T-helper 17 cell (primary cell): Measurements from ENCODE around the gene RHBDF1. TPM values are rescaled to one million over a fixed set of nuclear protein-coding genes. Genes with fewer than 3 reads are reported as not detected.
A peak's percentile ranks its signal among the peaks of the same experiment; 100 is the strongest.

ENCODE experiments used
- ATAC-seq: fragments of 150-1000 bp; cut with Tn5 transposase; 2 replicates; pipeline ENCODE4 v1.10.0; 2021; ENCODE audit warnings: mild to moderate bottlenecking, moderate library complexity
- DNase-seq, 3 donors: peaks; one replicate each; pipeline versions ENCODE4 v3.0.0 to v3.0.0-alpha.2; 2020 to 2021
- H3K9me3 ChIP-seq: one replicate; pipeline ENCODE4 v1.7.0; 2013; ENCODE audit warnings: low read length, mild to moderate bottlenecking; ENCODE audit not compliant: control insufficient read depth, poor library complexity, severe bottlenecking
- H3K27ac Mint-ChIP-seq: one replicate; pipeline ENCODE4 v1.8.0; 2022; ENCODE audit warnings: mild to moderate bottlenecking, moderate library complexity, mixed read lengths
- H3K27me3 Mint-ChIP-seq: one replicate; pipeline ENCODE4 v1.8.0; 2022; ENCODE audit warnings: mixed read lengths
- H3K36me3 Mint-ChIP-seq: one replicate; pipeline ENCODE4 v1.8.0; 2022; ENCODE audit warnings: low read depth, mixed read lengths
- H3K4me1 Mint-ChIP-seq: one replicate; pipeline ENCODE4 v1.8.0; 2022; ENCODE audit warnings: mild to moderate bottlenecking, mixed read lengths
- H3K4me3 Mint-ChIP-seq: one replicate; pipeline ENCODE4 v1.8.0; 2022; ENCODE audit warnings: mild to moderate bottlenecking, moderate library complexity, mixed read lengths
- total RNA-seq, 4 donors: library from RNA in 2 of 4; stranded (reverse) in 2 of 4; gene quantifications; one replicate each; pipeline ENCODE4 v1.2.3 and lab custom pipeline; 2022 to 2026

Gene RHBDF1
- total RNA-seq, 2 donors from 2014 or later, result 0.75 TPM; not detected in 1

GRCh38 chr16:86483-86952, 14.1 kb upstream of the RHBDF1 start:
- ATAC-seq (no peak), DNase-seq (no peak)
- no peak overlapping the region for H3K4me3 Mint-ChIP-seq
- H3K4me1 Mint-ChIP-seq, result peaks cover 11% of the 10 kb centered on the region
- H3K9me3 ChIP-seq, result no peaks in the 10 kb centered on the region
- no peak overlapping the region for H3K27ac Mint-ChIP-seq
- peaks cover 6% of the 10 kb centered on the region for H3K36me3 Mint-ChIP-seq
- H3K27me3 Mint-ChIP-seq, result no peaks in the 10 kb centered on the region

- DNase-seq (no peak), ATAC-seq (no peak)
- H3K4me1 Mint-ChIP-seq, result peaks cover 13% of the 10 kb centered on the region
- peaks cover 6% of the 10 kb centered on the region for H3K36me3 Mint-ChIP-seq
- H3K27me3 Mint-ChIP-seq, result no peaks in the 10 kb centered on the region
- H3K4me3 Mint-ChIP-seq, result no peak overlapping the region
- no peaks in the 10 kb centered on the region for H3K9me3 ChIP-seq
- H3K27ac Mint-ChIP-seq, result no peak overlapping the region
These were observed 13.4 kb upstream of the RHBDF1 start for GRCh38 chr16:85865-86264.

DNA sequence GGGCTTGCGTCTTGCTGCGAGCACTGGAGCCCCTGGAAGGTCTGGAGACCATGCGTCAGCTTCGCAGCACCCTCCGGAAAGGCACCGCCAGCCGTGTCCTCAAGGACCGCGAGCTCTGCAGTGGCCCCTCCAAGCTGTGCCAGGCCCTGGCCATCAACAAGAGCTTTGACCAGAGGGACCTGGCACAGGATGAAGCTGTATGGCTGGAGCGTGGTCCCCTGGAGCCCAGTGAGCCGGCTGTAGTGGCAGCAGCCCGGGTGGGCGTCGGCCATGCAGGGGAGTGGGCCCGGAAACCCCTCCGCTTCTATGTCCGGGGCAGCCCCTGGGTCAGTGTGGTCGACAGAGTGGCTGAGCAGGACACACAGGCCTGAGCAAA, 13.0 kb upstream of the RHBDF1 start:
- DNase-seq (no peak), ATAC-seq (no peak)
- Mint-ChIP-seq H3K27ac (peak overlapping the region; percentile 75), H3K4me3 (no peak overlapping the region), H3K27me3 (no peaks in the 10 kb centered on the region), H3K36me3 (peaks cover 6% of the 10 kb centered on the region), H3K4me1 (peaks cover 13% of the 10 kb centered on the region)
- H3K9me3 ChIP-seq, result no peaks in the 10 kb centered on the region

- DNase-seq (no peak), ATAC-seq (peak; percentile 65)
- Mint-ChIP-seq H3K27me3 (no peaks in the 10 kb centered on the region), H3K27ac (peak overlapping the region; percentile 75), H3K4me1 (peaks cover 13% of the 10 kb centered on the region), H3K36me3 (peaks cover 6% of the 10 kb centered on the region), H3K4me3 (no peak overlapping the region)
- no peaks in the 10 kb centered on the region for H3K9me3 ChIP-seq
These were observed 12.4 kb upstream of the RHBDF1 start for GRCh38 chr16:84718-85406.

- peak overlapping the region; percentile 71 for H3K4me3 Mint-ChIP-seq
- H3K27ac Mint-ChIP-seq, result peak overlapping the region; percentile 75
- peaks cover 6% of the 10 kb centered on the region for H3K36me3 Mint-ChIP-seq
- DNase-seq, result no peak
- H3K4me1 Mint-ChIP-seq, result peaks cover 14% of the 10 kb centered on the region
- H3K27me3 Mint-ChIP-seq, result no peaks in the 10 kb centered on the region
- no peaks in the 10 kb centered on the region for H3K9me3 ChIP-seq
- no peak for ATAC-seq
These were observed 11.6 kb upstream of the RHBDF1 start for GRCh38 chr16:83781-84615.

- ATAC-seq (no peak), DNase-seq (no peak)
- H3K36me3 Mint-ChIP-seq, result peaks cover 6% of the 10 kb centered on the region
- peak overlapping the region; percentile 71 for H3K4me3 Mint-ChIP-seq
- no peaks in the 10 kb centered on the region for H3K9me3 ChIP-seq
- H3K27me3 Mint-ChIP-seq, result no peaks in the 10 kb centered on the region
- peaks cover 20% of the 10 kb centered on the region for H3K4me1 Mint-ChIP-seq
- peak overlapping the region; percentile 75 for H3K27ac Mint-ChIP-seq
These were observed 10.7 kb upstream of the RHBDF1 start for GRCh38 chr16:83060-83603.

DNA sequence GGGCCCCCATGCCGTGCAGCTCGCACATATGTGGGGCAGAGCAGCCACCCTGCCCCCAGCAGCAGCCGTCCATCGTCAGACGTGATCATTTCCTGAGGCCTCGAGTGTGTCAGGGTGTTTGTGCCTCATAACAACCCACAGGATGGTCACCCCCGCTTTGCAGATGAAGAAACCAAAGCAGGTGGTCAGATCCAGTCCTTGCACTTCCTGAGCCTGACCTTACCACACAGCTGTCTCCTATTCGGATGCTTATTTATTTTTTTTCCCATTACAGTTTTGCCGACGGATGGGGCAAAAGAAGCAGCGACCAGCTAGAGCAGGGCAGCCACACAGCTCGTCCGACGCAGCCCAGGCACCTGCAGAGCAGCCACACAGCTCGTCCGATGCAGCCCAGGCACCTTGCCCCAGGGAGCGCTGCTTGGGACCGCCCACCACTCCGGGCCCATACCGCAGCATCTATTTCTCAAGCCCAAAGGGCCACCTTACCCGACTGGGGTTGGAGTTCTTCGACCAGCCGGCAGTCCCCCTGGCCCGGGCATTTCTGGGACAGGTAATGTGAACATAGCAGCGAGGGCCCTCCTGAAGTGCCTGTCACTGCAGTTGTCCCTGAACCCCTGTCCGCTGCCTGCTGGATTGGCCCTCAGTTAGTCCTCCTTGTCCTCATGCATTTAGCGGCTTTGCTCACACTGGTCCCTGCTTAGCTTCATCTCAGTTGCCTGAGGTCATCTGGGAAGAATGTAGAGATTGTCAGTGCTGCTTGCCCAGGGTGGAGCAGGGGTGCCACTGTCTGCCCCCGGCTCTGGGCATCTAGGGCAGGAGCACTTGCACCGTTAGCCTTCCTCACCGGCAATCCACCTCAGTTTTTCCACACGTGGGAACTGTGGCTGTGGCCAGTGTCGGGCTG, 7.0 kb upstream of the RHBDF1 start:
- no peak for ATAC-seq
- H3K27ac Mint-ChIP-seq, result peak overlapping the region; percentile 78
- DNase-seq, result no peak
- H3K36me3 Mint-ChIP-seq, result peaks cover 3% of the 10 kb centered on the region
- H3K27me3 Mint-ChIP-seq, result peaks cover 1% of the 10 kb centered on the region
- H3K4me3 Mint-ChIP-seq, result peak overlapping the region; percentile 89
- no peaks in the 10 kb centered on the region for H3K9me3 ChIP-seq
- peaks cover 33% of the 10 kb centered on the region for H3K4me1 Mint-ChIP-seq

DNA sequence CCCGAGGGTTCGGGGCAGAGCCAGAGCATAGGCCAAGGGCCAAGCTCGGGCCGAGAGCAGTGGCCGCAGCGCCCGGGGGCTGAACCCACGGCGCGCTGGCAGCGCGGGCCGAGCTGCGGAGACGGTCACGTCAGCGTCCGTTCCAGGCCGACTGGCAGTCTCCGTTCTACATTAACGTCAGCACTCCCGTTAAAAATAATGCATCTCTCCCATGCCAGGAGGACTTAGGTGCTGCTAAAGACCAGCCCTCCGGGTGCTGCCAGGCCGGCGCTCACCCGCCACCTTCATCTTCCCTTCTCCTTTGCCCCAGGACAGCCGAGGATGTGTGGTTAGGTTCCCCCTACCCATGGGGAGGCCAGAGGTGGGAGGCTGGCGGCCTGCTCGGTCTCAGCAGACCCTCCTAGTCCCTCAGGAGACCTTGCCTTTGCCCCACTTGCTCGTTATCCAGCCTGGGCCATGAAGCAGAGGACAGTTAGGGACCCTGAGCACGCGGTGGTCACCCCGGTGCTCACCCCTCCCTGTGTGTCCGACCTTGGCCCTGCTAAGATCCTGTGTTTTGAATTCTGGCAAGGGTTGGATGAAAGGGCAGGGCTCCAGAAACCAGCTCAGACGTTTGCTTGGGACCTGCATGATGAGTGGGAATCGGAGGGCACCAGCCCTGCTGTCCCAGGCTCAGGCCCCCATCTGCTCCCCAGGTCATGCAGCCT, 6.2 kb upstream of the RHBDF1 start:
- ATAC-seq (peak; percentile 29), DNase-seq (no peak)
- H3K4me1 Mint-ChIP-seq, result peaks cover 28% of the 10 kb centered on the region
- peak overlapping the region; percentile 45 for H3K27ac Mint-ChIP-seq
- peak overlapping the region; percentile 89 for H3K4me3 Mint-ChIP-seq
- peaks cover 9% of the 10 kb centered on the region for H3K27me3 Mint-ChIP-seq
- peaks cover under 1% of the 10 kb centered on the region for H3K36me3 Mint-ChIP-seq
- no peaks in the 10 kb centered on the region for H3K9me3 ChIP-seq

DNA sequence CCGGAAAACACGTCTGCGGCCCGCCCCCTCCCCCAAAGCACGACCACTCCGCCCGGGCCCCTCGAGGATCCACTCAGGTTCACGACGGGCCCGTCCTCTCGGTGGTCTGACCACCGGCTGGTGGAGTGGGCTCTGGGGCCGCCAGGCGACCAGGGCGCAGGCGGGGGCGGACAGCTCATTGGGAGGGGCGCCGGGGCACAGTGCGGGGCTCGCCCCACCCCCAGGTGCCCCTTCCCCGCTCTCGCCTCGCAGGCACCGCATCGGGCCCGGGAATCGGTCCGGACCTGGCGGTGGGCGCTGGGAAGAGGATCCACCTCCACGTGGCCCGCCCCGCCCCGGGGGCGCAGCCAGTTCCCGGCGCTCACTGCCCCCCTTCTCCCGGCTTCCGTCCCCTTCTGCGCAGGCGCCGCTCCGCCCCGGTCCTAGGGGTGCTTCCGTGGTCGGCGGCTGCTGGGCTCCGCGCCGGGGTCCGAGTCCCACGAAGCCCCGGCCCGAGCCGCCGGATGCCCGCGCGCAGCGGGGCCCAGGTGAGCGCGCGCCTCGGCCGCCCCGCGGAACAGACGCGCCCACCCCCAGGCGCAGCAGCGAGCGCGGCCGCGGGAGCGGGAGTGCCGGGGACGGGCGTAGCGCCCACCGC, 5.5 kb upstream of the RHBDF1 start, which contains the start of gene MPG:
Gene MPG, plus strand, starts transcription at position 419 of the 637 bp plus-strand sequence. Its CDS starts 85 bp downstream, at position 504.
- Mint-ChIP-seq H3K27me3 (peaks cover 16% of the 10 kb centered on the region), H3K27ac (peak within 1 kb of the TSS; percentile 45), H3K36me3 (peaks cover 2% of the 10 kb centered on the region), H3K4me1 (peaks cover 26% of the 10 kb centered on the region), H3K4me3 (peak within 1 kb of the TSS; percentile 89)
- ATAC-seq, result peak; percentile 90
- no peaks in the 10 kb centered on the region for H3K9me3 ChIP-seq
- DNase-seq, result peak; percentile 70 to 77 (median 71)

DNA sequence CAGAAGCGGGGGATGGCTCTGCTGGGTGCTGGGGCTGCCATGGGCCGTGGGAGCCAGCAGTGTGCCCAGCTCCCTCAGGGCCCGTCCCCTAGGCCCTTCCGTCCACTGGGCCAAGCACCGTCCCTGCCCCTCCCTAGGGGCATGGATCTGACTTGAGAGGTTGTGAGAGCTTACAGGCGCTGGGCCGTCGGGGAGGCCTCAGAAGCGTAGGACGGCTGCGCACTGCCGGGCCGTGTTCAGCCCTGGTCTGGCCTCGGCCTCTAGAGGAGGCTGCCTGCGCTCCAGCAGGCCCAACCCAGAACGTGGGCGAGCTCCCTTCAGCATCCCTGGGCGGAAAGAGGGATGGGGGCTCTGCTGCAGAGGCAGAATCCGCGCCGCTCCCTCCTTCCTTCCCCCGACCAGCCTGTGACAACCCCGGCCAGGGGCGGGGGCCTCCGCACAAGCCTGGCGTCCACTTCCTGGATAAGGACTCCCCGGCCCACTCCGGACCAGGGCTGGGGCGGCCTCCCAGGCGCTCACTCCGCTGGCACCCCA, 4.9 kb upstream of the RHBDF1 start:
- peak; percentile 14 for ATAC-seq
- DNase-seq, result no peak
- H3K36me3 Mint-ChIP-seq, result peaks cover 3% of the 10 kb centered on the region
- H3K9me3 ChIP-seq, result no peaks in the 10 kb centered on the region
- peaks cover 25% of the 10 kb centered on the region for H3K4me1 Mint-ChIP-seq
- no peak overlapping the region for H3K27ac Mint-ChIP-seq
- H3K27me3 Mint-ChIP-seq, result peaks cover 19% of the 10 kb centered on the region
- peak overlapping the region; percentile 89 for H3K4me3 Mint-ChIP-seq

DNA sequence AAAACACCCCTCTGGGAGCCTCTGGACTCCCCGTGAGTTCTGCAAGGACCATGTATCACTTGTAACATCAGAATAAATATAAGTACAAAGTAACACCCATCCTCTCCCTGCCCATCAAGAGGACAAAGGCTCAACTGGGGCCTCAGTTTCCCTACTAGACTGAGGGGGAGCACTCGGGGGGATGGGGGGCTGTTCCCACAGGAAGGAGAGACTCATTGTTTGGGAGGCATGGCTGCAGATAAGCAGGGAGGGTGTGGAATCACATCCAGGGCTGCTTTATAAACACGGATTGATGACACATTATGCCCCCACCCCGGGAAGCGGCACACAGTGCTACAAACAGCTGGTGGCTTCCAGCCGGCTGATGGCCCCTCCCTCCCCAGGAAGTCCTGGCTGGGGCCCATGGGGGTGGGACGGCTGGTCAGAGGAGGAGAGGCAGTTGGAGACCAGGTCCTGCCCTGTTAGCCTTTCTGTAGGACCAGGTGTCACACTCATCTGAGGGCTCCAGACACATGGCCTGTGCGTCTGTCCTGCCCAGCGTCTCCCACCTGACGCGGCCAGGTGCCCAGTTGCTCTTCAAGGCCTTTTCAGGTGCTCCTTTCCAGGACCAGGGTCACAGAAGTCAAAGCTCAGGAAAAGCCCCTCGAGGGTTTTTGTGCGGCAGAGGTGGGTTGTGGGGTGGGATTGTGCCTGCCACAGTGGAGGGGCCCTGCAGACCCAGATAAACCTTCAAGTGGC, 4.3 kb upstream of the RHBDF1 start:
- H3K27me3 Mint-ChIP-seq, result peaks cover 19% of the 10 kb centered on the region
- H3K4me3 Mint-ChIP-seq, result peak overlapping the region; percentile 89
- DNase-seq (no peak), ATAC-seq (no peak)
- peaks cover 3% of the 10 kb centered on the region for H3K36me3 Mint-ChIP-seq
- no peaks in the 10 kb centered on the region for H3K9me3 ChIP-seq
- H3K27ac Mint-ChIP-seq, result peak overlapping the region; percentile 19
- H3K4me1 Mint-ChIP-seq, result peaks cover 25% of the 10 kb centered on the region
